Measurements from ENCODE around the gene TAGAP.
"Not testable (repeated sequence)": the region's sequence is repeated elsewhere in the genome, so short reads cannot be mapped to it uniquely, and the experiment has no call there.

TAGAP gene

DNA sequence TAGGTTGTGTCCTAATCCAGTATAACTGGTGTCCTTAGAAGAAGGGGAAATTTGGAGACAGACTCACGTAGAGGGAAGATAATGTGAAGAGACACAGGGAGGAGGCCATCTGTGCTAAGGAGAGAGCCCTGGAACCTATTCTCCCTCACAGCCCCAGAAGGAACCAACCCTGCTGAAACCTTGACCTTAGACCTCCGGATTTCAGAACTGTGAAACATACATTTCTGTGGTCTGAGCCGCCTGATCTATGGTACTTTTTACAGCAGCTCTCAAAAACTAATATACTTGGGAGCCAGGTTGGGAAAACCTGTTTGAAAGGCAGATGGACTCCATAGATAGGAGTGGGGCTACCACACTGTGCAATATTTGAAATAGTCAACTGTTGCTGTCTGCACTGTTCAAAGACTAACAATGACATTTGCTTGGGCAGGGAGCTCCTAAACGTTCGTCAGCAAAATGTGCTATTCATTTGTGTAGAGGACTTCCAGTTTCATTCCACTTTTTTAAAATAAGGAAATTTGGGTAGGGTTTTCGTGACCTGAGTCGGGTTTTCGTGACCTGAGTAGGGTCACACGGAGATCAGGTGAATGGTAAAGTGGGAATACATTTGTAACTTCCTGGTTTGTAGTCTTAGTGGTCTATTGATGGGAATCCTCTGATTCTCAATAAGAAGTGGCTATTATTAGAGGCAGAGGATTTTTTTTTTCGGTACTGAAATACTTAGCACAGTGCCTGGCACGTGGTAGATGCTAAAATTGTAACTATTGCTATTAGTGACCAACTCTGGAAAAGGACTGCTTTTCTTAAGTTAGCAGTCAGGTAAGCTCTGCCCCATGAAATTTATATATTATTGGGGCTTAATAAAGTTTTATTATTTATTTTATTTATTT is 11.4 kb downstream of the TAGAP start:
- no peaks in the 10 kb centered on the region for H3K4me1 ChIP-seq (ENCODE audit: control insufficient read depth, insufficient read depth, low read length)
- H3K36me3 ChIP-seq (ENCODE audit: control insufficient read depth in 2 of 2, insufficient read depth in 2 of 2, low read length in 2 of 2): no peaks in the 10 kb centered on the region
- H3K27ac ChIP-seq (ENCODE audit: low read length): no peak overlapping the region
- H3K27me3 ChIP-seq (ENCODE audit: control insufficient read depth in 1 of 2, insufficient read depth in 2 of 2, low read length in 2 of 2): no peaks in the 10 kb centered on the region
- no peak overlapping the region for H3K9ac ChIP-seq (ENCODE audit: low read length in 2 of 2)
- H3K4me3 ChIP-seq (ENCODE audit: low read length in 2 of 2): no peak overlapping the region
- no peaks in the 10 kb centered on the region for H3K9me3 ChIP-seq (ENCODE audit: control insufficient read depth in 2 of 2, low read length in 2 of 2)

GRCh38 chr6:159031846-159032245 is 12.9 kb downstream of the TAGAP start:
- Histone ChIP-seq H3K27me3 (ENCODE audit: control insufficient read depth in 1 of 2, insufficient read depth in 2 of 2, low read length in 2 of 2) (no peaks in the 10 kb centered on the region), H3K27ac (ENCODE audit: low read length) (no peak overlapping the region)

GRCh38 chr6:159030168-159030567 is 14.6 kb downstream of the TAGAP start:
- Histone ChIP-seq H3K27me3 (ENCODE audit: control insufficient read depth in 1 of 2, insufficient read depth in 2 of 2, low read length in 2 of 2) (no peaks in the 10 kb centered on the region), H3K4me3 (ENCODE audit: low read length in 2 of 2) (no peak overlapping the region), H3K9ac (ENCODE audit: low read length in 2 of 2) (no peak overlapping the region), H3K36me3 (ENCODE audit: control insufficient read depth in 2 of 2, insufficient read depth in 2 of 2, low read length in 2 of 2) (no peaks in the 10 kb centered on the region), H3K9me3 (ENCODE audit: control insufficient read depth in 2 of 2, low read length in 2 of 2) (peaks cover 0 to 4% of the 10 kb centered on the region in 2 donors), H3K4me1 (ENCODE audit: control insufficient read depth, insufficient read depth, low read length) (no peaks in the 10 kb centered on the region), H3K27ac (ENCODE audit: low read length) (no peak overlapping the region)

More at GRCh38 chr6:159031846-159032245, 12.9 kb downstream of the TAGAP start:
- Histone ChIP-seq H3K4me3 (ENCODE audit: low read length in 2 of 2) (no peak overlapping the region), H3K36me3 (ENCODE audit: control insufficient read depth in 2 of 2, insufficient read depth in 2 of 2, low read length in 2 of 2) (no peaks in the 10 kb centered on the region), H3K4me1 (ENCODE audit: control insufficient read depth, insufficient read depth, low read length) (no peaks in the 10 kb centered on the region), H3K9me3 (ENCODE audit: control insufficient read depth in 2 of 2, low read length in 2 of 2) (no peaks in the 10 kb centered on the region), H3K9ac (ENCODE audit: low read length in 2 of 2) (no peak overlapping the region)

DNA sequence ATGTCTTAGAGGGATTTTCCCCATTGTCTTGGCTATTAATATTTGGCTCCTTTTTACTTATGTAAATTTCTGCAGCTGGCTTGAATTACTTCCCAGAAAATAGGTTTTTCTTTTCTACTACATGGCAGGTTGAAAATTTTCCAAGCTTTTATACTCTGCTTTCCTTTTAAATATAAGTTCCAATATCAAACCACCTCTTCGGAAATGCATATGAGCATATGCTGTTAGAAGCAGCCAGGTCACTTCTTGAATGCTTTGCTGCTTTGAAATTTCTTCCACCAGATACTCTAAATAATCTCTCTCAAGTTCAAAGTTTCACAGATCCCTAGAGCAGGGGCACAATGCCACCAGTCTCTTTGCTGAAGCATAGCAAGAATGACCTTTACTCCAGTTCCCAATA is 19.6 kb downstream of the TAGAP start:
- not testable (repeated sequence) for H3K27me3 ChIP-seq (ENCODE audit: control insufficient read depth in 1 of 2, insufficient read depth in 2 of 2, low read length in 2 of 2); H3K9ac ChIP-seq (ENCODE audit: low read length in 2 of 2); H3K4me3 ChIP-seq (ENCODE audit: low read length in 2 of 2); H3K36me3 ChIP-seq (ENCODE audit: control insufficient read depth in 2 of 2, insufficient read depth in 2 of 2, low read length in 2 of 2); H3K27ac ChIP-seq (ENCODE audit: low read length); H3K4me1 ChIP-seq (ENCODE audit: control insufficient read depth, insufficient read depth, low read length)
- H3K9me3 ChIP-seq (ENCODE audit: control insufficient read depth in 2 of 2, low read length in 2 of 2): peaks cover 0 to 11% of the 10 kb centered on the region in 2 donors

DNA sequence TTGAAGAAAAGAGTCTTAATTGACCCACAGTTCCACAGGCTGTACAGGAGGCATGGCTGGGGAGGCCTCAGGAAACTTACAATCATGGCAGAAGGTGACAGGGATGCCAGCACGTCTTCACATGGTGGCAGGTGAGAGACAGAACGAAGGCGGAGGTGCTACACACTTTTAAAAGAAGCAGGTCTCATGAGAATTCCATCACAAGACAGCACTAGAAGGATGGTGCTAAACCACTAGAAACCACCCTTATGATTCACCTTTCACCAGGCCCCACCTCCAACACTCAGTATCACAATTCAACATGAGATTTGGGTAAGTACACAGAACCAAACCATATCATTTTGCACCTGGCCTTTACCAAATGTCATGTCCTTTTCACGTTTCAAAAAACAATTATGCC is 20.9 kb downstream of the TAGAP start:
- Histone ChIP-seq H3K27ac (ENCODE audit: low read length) (no peak overlapping the region), H3K4me3 (ENCODE audit: low read length in 2 of 2) (no peak overlapping the region), H3K9me3 (ENCODE audit: control insufficient read depth in 2 of 2, low read length in 2 of 2) (peaks cover 0 to 11% of the 10 kb centered on the region in 2 donors), H3K27me3 (ENCODE audit: control insufficient read depth in 1 of 2, insufficient read depth in 2 of 2, low read length in 2 of 2) (no peaks in the 10 kb centered on the region), H3K4me1 (ENCODE audit: control insufficient read depth, insufficient read depth, low read length) (no peaks in the 10 kb centered on the region), H3K9ac (ENCODE audit: low read length in 2 of 2) (no peak overlapping the region), H3K36me3 (ENCODE audit: control insufficient read depth in 2 of 2, insufficient read depth in 2 of 2, low read length in 2 of 2) (no peaks in the 10 kb centered on the region)

GRCh38 chr6:159020011-159020410 is 24.8 kb downstream of the TAGAP start:
- Histone ChIP-seq H3K9me3 (ENCODE audit: control insufficient read depth in 2 of 2, low read length in 2 of 2) (peaks cover 0 to 11% of the 10 kb centered on the region in 2 donors), H3K9ac (ENCODE audit: low read length in 2 of 2) (no peak overlapping the region), H3K27ac (ENCODE audit: low read length) (no peak overlapping the region), H3K36me3 (ENCODE audit: control insufficient read depth in 2 of 2, insufficient read depth in 2 of 2, low read length in 2 of 2) (no peaks in the 10 kb centered on the region), H3K4me1 (ENCODE audit: control insufficient read depth, insufficient read depth, low read length) (no peaks in the 10 kb centered on the region), H3K27me3 (ENCODE audit: control insufficient read depth in 1 of 2, insufficient read depth in 2 of 2, low read length in 2 of 2) (no peaks in the 10 kb centered on the region), H3K4me3 (ENCODE audit: low read length in 2 of 2) (no peak overlapping the region)

DNA sequence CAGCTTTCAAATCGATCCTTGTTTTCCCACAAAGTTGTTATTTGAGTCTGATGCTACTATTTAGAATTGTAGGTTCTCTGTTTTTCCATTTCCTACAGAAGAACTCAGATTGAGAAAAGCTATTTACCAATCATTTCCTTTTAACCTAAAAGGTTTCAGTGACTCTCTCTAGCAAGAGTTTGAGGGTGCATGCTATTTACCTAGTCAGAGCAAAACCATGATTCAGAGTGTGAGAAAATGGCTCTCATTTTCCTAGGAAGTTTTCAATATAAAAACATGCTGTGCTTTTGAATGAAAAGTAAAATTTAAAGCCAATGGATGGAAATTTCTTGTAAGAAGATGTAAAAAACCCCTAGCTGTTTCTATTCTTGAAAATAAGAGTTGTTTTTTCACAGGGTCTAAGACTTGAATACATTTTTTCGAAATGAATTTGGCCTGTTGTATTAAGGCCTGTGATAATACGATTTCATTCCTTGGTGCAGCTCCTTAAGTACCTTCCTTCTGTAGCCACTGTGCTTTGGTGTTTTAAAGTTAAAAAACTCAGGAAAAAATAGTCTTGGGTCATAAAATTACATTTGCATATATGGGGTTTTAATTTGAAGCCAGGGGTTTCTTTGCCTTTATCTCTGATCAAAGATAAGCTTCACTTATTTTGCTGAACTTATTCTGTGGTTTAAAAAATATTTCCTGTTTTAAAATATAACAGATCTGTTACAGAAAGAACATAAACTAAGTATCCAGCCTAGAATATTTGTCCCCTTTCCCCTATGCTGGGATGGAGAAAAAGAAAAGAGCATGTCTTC is 26.8 kb downstream of the TAGAP start:
- peaks cover 0 to 4% of the 10 kb centered on the region in 2 donors for H3K9me3 ChIP-seq (ENCODE audit: control insufficient read depth in 2 of 2, low read length in 2 of 2)
- H3K27ac ChIP-seq (ENCODE audit: low read length): no peak overlapping the region
- no peaks in the 10 kb centered on the region for H3K36me3 ChIP-seq (ENCODE audit: control insufficient read depth in 2 of 2, insufficient read depth in 2 of 2, low read length in 2 of 2)
- H3K9ac ChIP-seq (ENCODE audit: low read length in 2 of 2): no peak overlapping the region
- H3K27me3 ChIP-seq (ENCODE audit: control insufficient read depth in 1 of 2, insufficient read depth in 2 of 2, low read length in 2 of 2): no peaks in the 10 kb centered on the region
- no peak overlapping the region for H3K4me3 ChIP-seq (ENCODE audit: low read length in 2 of 2)
- H3K4me1 ChIP-seq (ENCODE audit: control insufficient read depth, insufficient read depth, low read length): no peaks in the 10 kb centered on the region

GRCh38 chr6:159014406-159014805 is 30.4 kb downstream of the TAGAP start:
- no peak overlapping the region for H3K4me3 ChIP-seq (ENCODE audit: low read length in 2 of 2)
- H3K27ac ChIP-seq (ENCODE audit: low read length): no peak overlapping the region
- H3K27me3 ChIP-seq (ENCODE audit: control insufficient read depth in 1 of 2, insufficient read depth in 2 of 2, low read length in 2 of 2): no peaks in the 10 kb centered on the region
- H3K9me3 ChIP-seq (ENCODE audit: control insufficient read depth in 2 of 2, low read length in 2 of 2): peaks cover 0 to 4% of the 10 kb centered on the region in 2 donors
- no peak overlapping the region for H3K9ac ChIP-seq (ENCODE audit: low read length in 2 of 2)
- H3K4me1 ChIP-seq (ENCODE audit: control insufficient read depth, insufficient read depth, low read length): no peaks in the 10 kb centered on the region
- H3K36me3 ChIP-seq (ENCODE audit: control insufficient read depth in 2 of 2, insufficient read depth in 2 of 2, low read length in 2 of 2): no peaks in the 10 kb centered on the region

DNA sequence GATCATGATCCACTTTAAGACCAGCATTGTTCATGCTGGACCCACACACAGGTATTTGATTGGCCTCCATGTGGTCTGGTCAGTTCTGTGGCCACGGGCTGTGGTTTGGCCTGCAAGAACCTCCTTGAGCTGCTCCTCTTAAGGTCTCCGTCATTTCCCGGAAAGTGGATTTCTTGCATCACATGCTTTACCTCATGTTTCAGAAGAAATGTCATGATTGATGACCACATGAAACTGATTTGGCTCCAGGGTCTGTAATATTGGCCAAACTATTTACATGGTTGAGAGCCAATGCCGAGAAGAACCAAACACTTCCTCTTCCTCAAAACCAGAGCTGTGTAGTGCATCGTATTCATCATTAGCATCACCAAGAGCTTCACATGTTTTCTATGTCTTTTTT is 31.6 kb downstream of the TAGAP start:
- H3K4me1 ChIP-seq (ENCODE audit: control insufficient read depth, insufficient read depth, low read length): no peaks in the 10 kb centered on the region
- H3K27ac ChIP-seq (ENCODE audit: low read length): no peak overlapping the region
- H3K4me3 ChIP-seq (ENCODE audit: low read length in 2 of 2): no peak overlapping the region
- no peaks in the 10 kb centered on the region for H3K27me3 ChIP-seq (ENCODE audit: control insufficient read depth in 1 of 2, insufficient read depth in 2 of 2, low read length in 2 of 2)
- no peak overlapping the region for H3K9ac ChIP-seq (ENCODE audit: low read length in 2 of 2)
- no peaks in the 10 kb centered on the region for H3K36me3 ChIP-seq (ENCODE audit: control insufficient read depth in 2 of 2, insufficient read depth in 2 of 2, low read length in 2 of 2)
- peaks cover 0 to 4% of the 10 kb centered on the region in 2 donors for H3K9me3 ChIP-seq (ENCODE audit: control insufficient read depth in 2 of 2, low read length in 2 of 2)

- Histone ChIP-seq H3K36me3 (ENCODE audit: control insufficient read depth in 2 of 2, insufficient read depth in 2 of 2, low read length in 2 of 2) (no peaks in the 10 kb centered on the region), H3K9ac (ENCODE audit: low read length in 2 of 2) (no peak overlapping the region), H3K4me3 (ENCODE audit: low read length in 2 of 2) (no peak overlapping the region), H3K4me1 (ENCODE audit: control insufficient read depth, insufficient read depth, low read length) (no peaks in the 10 kb centered on the region), H3K27ac (ENCODE audit: low read length) (no peak overlapping the region), H3K9me3 (ENCODE audit: control insufficient read depth in 2 of 2, low read length in 2 of 2) (peaks cover 0 to 4% of the 10 kb centered on the region in 2 donors), H3K27me3 (ENCODE audit: control insufficient read depth in 1 of 2, insufficient read depth in 2 of 2, low read length in 2 of 2) (no peaks in the 10 kb centered on the region)
These were observed 32.6 kb downstream of the TAGAP start for GRCh38 chr6:159012201-159012600.
